Esophagus squamous epithelium (tissue), 4 donors: ENCODE data around the gene MFNG.

ENCODE experiments used
- CTCF ChIP-seq, 6 experiments: fragments of 450-650 bp in 4 of 6; fragments of 200-600 bp in 2 of 6; sonication (generic) in 2 of 6; IDR thresholded peaks; one replicate each; pipeline ENCODE4 v1.5.1; 2016 to 2019; ENCODE audit warnings: antibody characterized with exemption in 6 of 6, mild to moderate bottlenecking in 4 of 6, moderate library complexity in 4 of 6
- POLR2A ChIP-seq, 4 donors: fragments of 450-650 bp; IDR thresholded peaks; one replicate each; pipeline ENCODE4 v1.6.1; 2017; ENCODE audit warnings: antibody characterized with exemption in 4 of 4, mild to moderate bottlenecking in 4 of 4, moderate library complexity in 3 of 4

DNA sequence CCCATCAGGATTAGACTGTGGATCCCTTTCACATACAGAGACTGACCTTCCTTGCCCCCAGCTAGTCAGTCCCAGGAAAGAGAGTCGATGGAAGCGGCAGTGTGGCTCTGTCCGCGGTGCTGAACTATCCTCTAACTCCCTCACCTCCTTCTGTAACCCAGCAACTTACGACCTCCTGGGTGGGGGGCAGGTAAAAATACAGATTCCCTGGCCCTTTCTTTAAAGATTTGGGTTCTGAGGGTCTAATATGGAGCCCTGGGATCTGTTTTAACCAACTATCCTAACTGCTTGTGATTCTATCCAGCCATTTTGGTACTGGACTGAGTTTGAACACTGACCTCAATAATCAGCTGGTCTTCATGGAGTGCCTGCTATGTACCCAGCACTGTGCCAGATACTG lies 23.2 kb downstream of the MFNG start:
- TF ChIP-seq CTCF (IDR thresholded peaks at IDR 0.05): no peak
- TF ChIP-seq POLR2A (IDR thresholded peaks at IDR 0.05): no peak
